ENCODE results near the gene GPR27.

Gene GPR27

GRCh38 chr3:71724171-71724453, 29.5 kb upstream of the GPR27 start:
- peaks cover 77% of the 10 kb centered on the region for H3K4me1 Mint-ChIP-seq
- no peaks in the 10 kb centered on the region for H3K9me3 Mint-ChIP-seq
- peak in 1 of 2 donors; percentile 55 for DNase-seq (ENCODE audit: low spot score in 2 of 2)
- H3K4me3 Mint-ChIP-seq: peak overlapping the region; percentile 82
- H3K27ac Mint-ChIP-seq: peak overlapping the region; percentile 94
- peaks cover 11% of the 10 kb centered on the region for H3K36me3 Mint-ChIP-seq
- ATAC-seq: no peak

GRCh38 chr3:71724584-71725270, 28.9 kb upstream of the GPR27 start:
- Mint-ChIP-seq H3K4me1 (peaks cover 76% of the 10 kb centered on the region), H3K9me3 (no peaks in the 10 kb centered on the region)
- peak; percentile 38 to 73 for DNase-seq (ENCODE audit: low spot score in 2 of 2)

GRCh38 chr3:71725271-71725991, 28.2 kb upstream of the GPR27 start, which contains the start of gene EIF4E3:
Gene EIF4E3 (minus strand): TSS chr3:71725402. CDS start chr3:71725367, 35 bp downstream.
- Mint-ChIP-seq H3K36me3 (peaks cover 11% of the 10 kb centered on the region), H3K27ac (peak within 1 kb of the TSS; percentile 94)

More at GRCh38 chr3:71724584-71725270, 28.9 kb upstream of the GPR27 start:
- Mint-ChIP-seq H3K4me3 (peak overlapping the region; percentile 82), H3K36me3 (peaks cover 11% of the 10 kb centered on the region), H3K27ac (peak overlapping the region; percentile 94)
- peak; percentile 56 for ATAC-seq

DNA sequence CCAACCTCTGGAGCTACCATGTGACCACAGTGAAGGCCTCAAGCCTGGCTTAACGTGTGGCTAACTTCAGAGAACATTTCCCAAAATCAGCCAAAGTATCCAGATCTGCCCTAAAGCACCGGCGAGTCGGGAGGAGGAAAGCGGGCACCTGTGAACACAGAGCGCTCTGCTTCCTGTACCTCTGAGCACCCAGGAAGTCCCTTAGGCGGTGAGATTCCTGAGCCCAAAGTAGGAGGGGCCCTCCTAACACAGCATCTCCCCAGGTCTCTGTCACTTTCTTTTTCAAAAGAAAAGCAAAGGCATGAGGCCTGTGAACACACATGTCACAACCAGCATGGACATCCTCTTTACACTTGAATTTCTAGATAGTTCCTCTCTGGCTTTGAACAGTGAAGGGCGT, 27.5 kb upstream of the GPR27 start:
- H3K9me3 Mint-ChIP-seq: no peaks in the 10 kb centered on the region
- ATAC-seq (peak; percentile 17), DNase-seq (ENCODE audit: low spot score in 2 of 2) (peak in 1 of 2 donors; percentile 61)
- H3K4me1 Mint-ChIP-seq: peaks cover 77% of the 10 kb centered on the region
- peak overlapping the region; percentile 90 for H3K27ac Mint-ChIP-seq
- peaks cover 11% of the 10 kb centered on the region for H3K36me3 Mint-ChIP-seq
- H3K4me3 Mint-ChIP-seq: peak overlapping the region; percentile 82

More at GRCh38 chr3:71725271-71725991, 28.2 kb upstream of the GPR27 start, which contains the start of gene EIF4E3:
- H3K4me3 Mint-ChIP-seq: peak within 1 kb of the TSS; percentile 82
- H3K4me1 Mint-ChIP-seq: peaks cover 77% of the 10 kb centered on the region
- peak; percentile 48 to 79 for DNase-seq (ENCODE audit: low spot score in 2 of 2)
- no peaks in the 10 kb centered on the region for H3K9me3 Mint-ChIP-seq
- peak; percentile 68 for ATAC-seq

GRCh38 chr3:71728632-71729342, 24.9 kb upstream of the GPR27 start:
- Mint-ChIP-seq H3K9me3 (no peaks in the 10 kb centered on the region), H3K4me3 (no peak overlapping the region), H3K36me3 (peaks cover 7% of the 10 kb centered on the region), H3K27ac (peak overlapping the region; percentile 29), H3K4me1 (peaks cover 54% of the 10 kb centered on the region)
- ATAC-seq (no peak), DNase-seq (ENCODE audit: low spot score in 2 of 2) (peak in 1 of 2 donors; percentile 49)

- Mint-ChIP-seq H3K4me3 (no peak overlapping the region), H3K36me3 (no peaks in the 10 kb centered on the region), H3K9me3 (peaks cover 3% of the 10 kb centered on the region), H3K4me1 (peaks cover 31% of the 10 kb centered on the region), H3K27ac (peak overlapping the region; percentile 60)
- DNase-seq (ENCODE audit: low spot score in 2 of 2) (no peak), ATAC-seq (no peak)
These were observed 21.0 kb upstream of the GPR27 start for GRCh38 chr3:71732637-71733036.

- Mint-ChIP-seq H3K9me3 (peaks cover 3% of the 10 kb centered on the region), H3K4me3 (no peak overlapping the region), H3K36me3 (no peaks in the 10 kb centered on the region), H3K27ac (no peak overlapping the region), H3K4me1 (peaks cover 28% of the 10 kb centered on the region)
- no peak for DNase-seq (ENCODE audit: low spot score in 2 of 2)
- ATAC-seq: no peak
These were observed 20.3 kb upstream of the GPR27 start for GRCh38 chr3:71733319-71733718.

DNA sequence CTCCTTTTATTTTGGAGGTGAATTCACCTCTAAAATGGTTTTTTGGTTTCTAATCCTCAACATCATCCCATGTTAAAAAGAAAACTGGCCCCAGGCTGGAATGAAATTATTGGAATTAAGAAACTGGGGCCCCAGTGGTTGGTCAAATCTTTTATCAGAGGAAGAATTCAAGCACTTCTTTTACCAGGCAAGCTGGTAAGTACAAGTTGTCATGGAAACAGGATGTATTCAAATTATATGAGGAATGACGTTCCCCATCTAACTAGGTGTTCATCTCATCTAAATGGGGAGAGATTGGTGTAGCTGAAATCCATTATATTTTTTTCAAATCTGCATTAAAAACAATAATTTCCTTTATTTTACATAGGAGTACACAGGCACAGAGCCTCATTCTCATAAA, 18.8 kb upstream of the GPR27 start:
- H3K27ac Mint-ChIP-seq: no peak overlapping the region
- H3K4me1 Mint-ChIP-seq: peaks cover 14% of the 10 kb centered on the region
- DNase-seq (ENCODE audit: low spot score in 2 of 2) (no peak), ATAC-seq (no peak)
- H3K36me3 Mint-ChIP-seq: no peaks in the 10 kb centered on the region
- H3K9me3 Mint-ChIP-seq: peaks cover 3% of the 10 kb centered on the region
- no peak overlapping the region for H3K4me3 Mint-ChIP-seq

DNA sequence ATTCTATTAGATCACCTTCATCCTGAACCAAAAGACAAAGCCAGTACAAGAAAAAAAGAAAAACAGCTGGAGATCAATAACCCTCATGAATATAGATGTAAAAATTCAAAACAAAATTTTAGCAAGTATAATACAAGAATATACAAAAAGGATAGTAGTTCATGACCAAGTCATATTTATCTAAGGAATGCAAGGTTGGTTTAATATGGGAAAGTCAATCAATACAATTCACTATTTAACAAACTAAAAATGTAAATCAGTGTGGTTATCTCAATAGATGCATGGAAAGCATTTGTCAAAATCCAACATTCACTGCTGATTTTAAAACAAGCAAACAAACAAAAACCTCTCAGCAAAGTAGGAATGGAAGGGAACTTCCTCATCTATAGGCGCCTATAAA, 11.0 kb upstream of the GPR27 start:
- peaks cover 25% of the 10 kb centered on the region for H3K9me3 Mint-ChIP-seq
- ATAC-seq: no peak
- no peak overlapping the region for H3K4me3 Mint-ChIP-seq
- H3K36me3 Mint-ChIP-seq: no peaks in the 10 kb centered on the region
- DNase-seq (ENCODE audit: low spot score in 2 of 2): no peak
- no peaks in the 10 kb centered on the region for H3K4me1 Mint-ChIP-seq
- H3K27ac Mint-ChIP-seq: no peak overlapping the region

DNA sequence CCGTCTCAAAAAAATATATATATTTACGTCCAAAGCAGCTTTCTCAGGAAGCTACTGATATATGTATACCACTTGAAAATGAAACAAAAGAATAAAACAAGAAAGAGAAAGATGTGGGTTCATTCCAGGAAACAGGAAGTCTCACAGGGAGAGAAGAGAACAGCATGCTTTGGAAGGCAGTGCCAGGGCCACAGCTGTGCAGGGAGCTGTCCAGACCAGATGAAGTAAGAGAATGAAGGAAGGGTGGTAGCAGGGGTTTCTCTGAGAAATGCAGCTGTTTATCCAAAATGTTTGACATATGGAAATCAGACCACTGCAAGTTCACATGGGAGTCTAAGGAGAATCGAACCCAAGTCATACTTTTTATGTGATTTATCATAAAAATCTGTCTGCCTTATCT, 8.9 kb upstream of the GPR27 start:
- DNase-seq (ENCODE audit: low spot score in 2 of 2) (no peak), ATAC-seq (no peak)
- Mint-ChIP-seq H3K36me3 (no peaks in the 10 kb centered on the region), H3K4me3 (no peak overlapping the region), H3K27ac (no peak overlapping the region), H3K9me3 (peaks cover 25% of the 10 kb centered on the region), H3K4me1 (no peaks in the 10 kb centered on the region)

DNA sequence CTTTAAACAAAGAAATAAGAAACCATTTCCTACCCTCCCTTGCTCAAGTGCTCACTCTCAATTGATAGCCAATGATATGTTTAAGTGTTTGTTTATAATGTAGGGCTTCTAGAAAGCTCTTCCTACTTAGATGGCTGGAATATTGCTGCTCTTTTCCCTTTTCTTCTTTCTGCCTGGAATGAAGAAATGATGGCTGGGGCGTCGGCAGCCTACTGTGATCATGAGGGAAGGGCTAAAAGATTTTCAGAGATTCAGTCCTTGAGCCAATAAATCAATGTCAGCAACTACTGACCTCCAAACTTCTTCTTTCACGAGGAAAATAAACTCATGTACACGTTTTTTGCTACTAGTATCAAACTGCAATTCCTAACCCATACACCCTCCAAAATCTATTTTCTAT, 2.1 kb upstream of the GPR27 start:
- peaks cover 6% of the 10 kb centered on the region for H3K4me1 Mint-ChIP-seq
- H3K4me3 Mint-ChIP-seq: no peak overlapping the region
- H3K36me3 Mint-ChIP-seq: peaks cover 7% of the 10 kb centered on the region
- H3K27ac Mint-ChIP-seq: no peak overlapping the region
- DNase-seq (ENCODE audit: low spot score in 2 of 2) (no peak), ATAC-seq (no peak)
- no peaks in the 10 kb centered on the region for H3K9me3 Mint-ChIP-seq

DNA sequence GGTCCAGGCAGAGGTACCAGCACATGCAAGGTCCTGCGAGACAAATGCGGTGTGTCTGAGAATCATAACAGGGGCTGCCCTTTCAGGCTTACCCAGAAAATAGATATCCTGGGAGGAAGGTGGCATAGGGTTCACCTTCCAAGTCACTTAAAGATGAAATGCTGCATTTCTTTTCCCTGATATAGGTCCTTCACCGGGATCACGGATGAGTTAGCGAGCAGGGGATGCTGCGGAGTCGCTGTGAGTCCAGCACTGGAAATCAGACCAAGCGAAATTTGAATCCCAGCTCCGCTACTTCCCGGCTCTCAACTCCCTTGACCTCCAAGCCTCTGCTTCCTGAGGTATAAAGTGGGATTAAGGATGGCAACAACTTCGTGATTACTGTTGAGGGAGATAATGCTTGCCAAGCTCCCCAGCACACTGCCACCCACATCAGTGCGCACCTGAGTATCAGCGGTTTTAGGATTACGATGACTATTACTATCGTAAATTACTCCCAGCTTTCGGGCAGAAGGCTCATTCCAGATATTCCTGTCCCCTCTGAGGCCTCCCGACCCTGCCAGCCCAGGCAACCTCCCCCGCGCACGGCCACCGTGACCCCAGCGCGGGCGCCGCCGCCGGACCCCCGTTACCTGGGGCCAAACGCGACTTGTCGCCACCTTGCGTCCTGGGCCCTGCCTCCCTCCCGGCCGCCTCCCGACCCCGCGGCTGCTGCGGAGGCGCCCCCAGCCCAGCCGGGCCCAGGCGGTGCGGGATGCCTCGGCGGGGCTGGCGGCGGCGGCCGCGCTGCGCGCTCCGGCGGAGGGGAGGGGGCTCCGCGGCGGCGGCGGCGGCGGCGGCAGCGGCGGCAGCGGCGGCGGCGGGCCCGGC, 589 bp upstream of the GPR27 start:
- Mint-ChIP-seq H3K27ac (no peak overlapping the region), H3K36me3 (peaks cover 7% of the 10 kb centered on the region), H3K4me3 (peak overlapping the region; percentile 40), H3K9me3 (no peaks in the 10 kb centered on the region), H3K4me1 (peaks cover 6% of the 10 kb centered on the region)
- ATAC-seq (no peak), DNase-seq (ENCODE audit: low spot score in 2 of 2) (no peak)

DNA sequence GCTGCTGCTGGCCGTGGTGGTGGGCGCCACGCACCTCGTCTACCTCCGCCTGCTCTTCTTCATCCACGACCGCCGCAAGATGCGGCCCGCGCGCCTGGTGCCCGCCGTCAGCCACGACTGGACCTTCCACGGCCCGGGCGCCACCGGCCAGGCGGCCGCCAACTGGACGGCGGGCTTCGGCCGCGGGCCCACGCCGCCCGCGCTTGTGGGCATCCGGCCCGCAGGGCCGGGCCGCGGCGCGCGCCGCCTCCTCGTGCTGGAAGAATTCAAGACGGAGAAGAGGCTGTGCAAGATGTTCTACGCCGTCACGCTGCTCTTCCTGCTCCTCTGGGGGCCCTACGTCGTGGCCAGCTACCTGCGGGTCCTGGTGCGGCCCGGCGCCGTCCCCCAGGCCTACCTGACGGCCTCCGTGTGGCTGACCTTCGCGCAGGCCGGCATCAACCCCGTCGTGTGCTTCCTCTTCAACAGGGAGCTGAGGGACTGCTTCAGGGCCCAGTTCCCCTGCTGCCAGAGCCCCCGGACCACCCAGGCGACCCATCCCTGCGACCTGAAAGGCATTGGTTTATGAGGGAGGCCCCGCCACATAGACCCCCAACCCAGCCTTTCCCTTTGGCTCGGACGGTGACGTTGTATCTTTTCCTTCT, 1.1 kb downstream of the GPR27 start:
- Mint-ChIP-seq H3K27ac (no peak overlapping the region), H3K36me3 (peaks cover 7% of the 10 kb centered on the region), H3K9me3 (no peaks in the 10 kb centered on the region), H3K4me3 (peak overlapping the region; percentile 65), H3K4me1 (peaks cover 6% of the 10 kb centered on the region)
- no peak for ATAC-seq
- DNase-seq (ENCODE audit: low spot score in 2 of 2): no peak

- Mint-ChIP-seq H3K9me3 (no peaks in the 10 kb centered on the region), H3K27ac (no peak overlapping the region), H3K4me3 (no peak overlapping the region), H3K4me1 (peaks cover 6% of the 10 kb centered on the region), H3K36me3 (peaks cover 7% of the 10 kb centered on the region)
- no peak for DNase-seq (ENCODE audit: low spot score in 2 of 2)
- ATAC-seq: no peak
These were observed 4.4 kb downstream of the GPR27 start for GRCh38 chr3:71758091-71758490.

Measured in stimulated activated effector memory CD8-positive, alpha-beta T cell treated with anti-CD3 and anti-CD28 coated beads, Interleukin-12 subunit alpha, Interleukin-12 subunit beta, amount 100 ng/mL, for 72 hours (primary cell).